ENCODE results near the gene DSCAM. TPM values are rescaled to one million over a fixed set of nuclear protein-coding genes. Genes with fewer than 3 reads are reported as not detected.

Gene DSCAM
- total RNA-seq, 2 experiments from 2014 or later = not detected

GRCh38 chr21:40128891-40129290 lies 718.1 kb downstream of the DSCAM start:
- Mint-ChIP-seq H3K36me3 (no peaks in the 10 kb centered on the region), H3K27me3 (no peaks in the 10 kb centered on the region), H3K27ac (no peak overlapping the region), H3K4me3 (no peak overlapping the region), H3K9me3 (peaks cover 9% of the 10 kb centered on the region), H3K4me1 (ENCODE audit: low read depth) (no peaks in the 10 kb centered on the region)
- ChIA-PET POLR2A (no interaction called here), CTCF (no interaction called here)
- no peak for DNase-seq
- intact Hi-C loops (cut with micrococcal nuclease) = no loop called here

GRCh38 chr21:40120940-40121575 lies 725.9 kb downstream of the DSCAM start:
- peaks cover 15% of the 10 kb centered on the region for H3K9me3 Mint-ChIP-seq
- no peaks in the 10 kb centered on the region for H3K4me1 Mint-ChIP-seq (ENCODE audit: low read depth)
- no peaks in the 10 kb centered on the region for H3K36me3 Mint-ChIP-seq
- ChIA-PET POLR2A (no interaction called here), CTCF (interaction anchor here (0.6 to 0.9 kb wide), 2 partner anchors 23 to 140 kb away, joined by 3 read pairs; no protein-coding TSS in a partner anchor)
- H3K27ac Mint-ChIP-seq = no peak overlapping the region
- no peak for DNase-seq
- H3K27me3 Mint-ChIP-seq = no peaks in the 10 kb centered on the region
- H3K4me3 Mint-ChIP-seq = no peak overlapping the region
- intact Hi-C loops (cut with micrococcal nuclease) = no loop called here

- intact Hi-C loops (cut with micrococcal nuclease) = no loop called here
- Mint-ChIP-seq H3K4me1 (ENCODE audit: low read depth) (no peaks in the 10 kb centered on the region), H3K27me3 (no peaks in the 10 kb centered on the region), H3K36me3 (no peaks in the 10 kb centered on the region), H3K9me3 (peaks cover 22% of the 10 kb centered on the region), H3K4me3 (no peak overlapping the region), H3K27ac (no peak overlapping the region)
- POLR2A ChIA-PET = no interaction called here
- CTCF ChIA-PET = no interaction called here
- no peak for DNase-seq
These were observed 728.4 kb downstream of the DSCAM start for GRCh38 chr21:40118527-40118926.

GRCh38 chr21:40117236-40117635 lies 729.7 kb downstream of the DSCAM start:
- Mint-ChIP-seq H3K4me3 (no peak overlapping the region), H3K27me3 (no peaks in the 10 kb centered on the region), H3K4me1 (ENCODE audit: low read depth) (no peaks in the 10 kb centered on the region), H3K27ac (no peak overlapping the region), H3K9me3 (peaks cover 22% of the 10 kb centered on the region), H3K36me3 (no peaks in the 10 kb centered on the region)
- intact Hi-C loops (cut with micrococcal nuclease) = no loop called here
- no peak for DNase-seq
- POLR2A ChIA-PET = no interaction called here
- CTCF ChIA-PET = no interaction called here

GRCh38 chr21:40115775-40116174 lies 731.2 kb downstream of the DSCAM start:
- Mint-ChIP-seq H3K36me3 (no peaks in the 10 kb centered on the region), H3K27ac (no peak overlapping the region), H3K9me3 (peaks cover 22% of the 10 kb centered on the region), H3K27me3 (no peaks in the 10 kb centered on the region), H3K4me3 (no peak overlapping the region), H3K4me1 (ENCODE audit: low read depth) (no peaks in the 10 kb centered on the region)
- CTCF ChIA-PET = no interaction called here
- intact Hi-C loops (cut with micrococcal nuclease) = no loop called here
- POLR2A ChIA-PET = no interaction called here
- no peak for DNase-seq

GRCh38 chr21:40102682-40103081 lies 744.3 kb downstream of the DSCAM start:
- Mint-ChIP-seq H3K4me1 (ENCODE audit: low read depth) (no peaks in the 10 kb centered on the region), H3K4me3 (no peak overlapping the region), H3K27me3 (no peaks in the 10 kb centered on the region), H3K27ac (no peak overlapping the region), H3K9me3 (peaks cover 11% of the 10 kb centered on the region), H3K36me3 (no peaks in the 10 kb centered on the region)
- ChIA-PET POLR2A (no interaction called here), CTCF (no interaction called here)
- intact Hi-C loops (cut with micrococcal nuclease) = no loop called here
- DNase-seq = no peak

GRCh38 chr21:40099809-40100208 lies 747.1 kb downstream of the DSCAM start:
- H3K9me3 Mint-ChIP-seq = peaks cover 4% of the 10 kb centered on the region
- no peak for DNase-seq
- H3K4me1 Mint-ChIP-seq (ENCODE audit: low read depth) = no peaks in the 10 kb centered on the region
- H3K27me3 Mint-ChIP-seq = no peaks in the 10 kb centered on the region
- no peak overlapping the region for H3K4me3 Mint-ChIP-seq
- no peaks in the 10 kb centered on the region for H3K36me3 Mint-ChIP-seq
- POLR2A ChIA-PET = no interaction called here
- no peak overlapping the region for H3K27ac Mint-ChIP-seq
- CTCF ChIA-PET = no interaction called here
- intact Hi-C loops (cut with micrococcal nuclease) = no loop called here

- intact Hi-C loops (cut with micrococcal nuclease) = no loop called here
- ChIA-PET POLR2A (no interaction called here), CTCF (no interaction called here)
- DNase-seq = no peak
- H3K9me3 Mint-ChIP-seq = peaks cover 5% of the 10 kb centered on the region
- H3K4me3 Mint-ChIP-seq = no peak overlapping the region
- no peaks in the 10 kb centered on the region for H3K4me1 Mint-ChIP-seq (ENCODE audit: low read depth)
- no peaks in the 10 kb centered on the region for H3K36me3 Mint-ChIP-seq
- H3K27ac Mint-ChIP-seq = no peak overlapping the region
- H3K27me3 Mint-ChIP-seq = no peaks in the 10 kb centered on the region
These were observed 751.5 kb downstream of the DSCAM start for GRCh38 chr21:40095477-40095876.

GRCh38 chr21:40080385-40080784 lies 766.6 kb downstream of the DSCAM start:
- ChIA-PET CTCF (no interaction called here), POLR2A (no interaction called here)
- Mint-ChIP-seq H3K9me3 (peaks cover 2% of the 10 kb centered on the region), H3K27me3 (no peaks in the 10 kb centered on the region), H3K4me3 (no peak overlapping the region), H3K36me3 (no peaks in the 10 kb centered on the region), H3K4me1 (ENCODE audit: low read depth) (no peaks in the 10 kb centered on the region), H3K27ac (no peak overlapping the region)
- intact Hi-C loops (cut with micrococcal nuclease) = no loop called here
- no peak for DNase-seq

- no peaks in the 10 kb centered on the region for H3K36me3 Mint-ChIP-seq
- no peak overlapping the region for H3K27ac Mint-ChIP-seq
- intact Hi-C loops (cut with micrococcal nuclease) = no loop called here
- no peaks in the 10 kb centered on the region for H3K4me1 Mint-ChIP-seq (ENCODE audit: low read depth)
- POLR2A ChIA-PET = no interaction called here
- H3K9me3 Mint-ChIP-seq = peaks cover 3% of the 10 kb centered on the region
- no peak overlapping the region for H3K4me3 Mint-ChIP-seq
- no peak for DNase-seq
- CTCF ChIA-PET = no interaction called here
- H3K27me3 Mint-ChIP-seq = no peaks in the 10 kb centered on the region
These were observed 772.2 kb downstream of the DSCAM start for GRCh38 chr21:40074710-40075109.

- POLR2A ChIA-PET = no interaction called here
- no peaks in the 10 kb centered on the region for H3K36me3 Mint-ChIP-seq
- no peak for DNase-seq
- CTCF ChIA-PET = no interaction called here
- no peaks in the 10 kb centered on the region for H3K4me1 Mint-ChIP-seq (ENCODE audit: low read depth)
- intact Hi-C loops (cut with micrococcal nuclease) = no loop called here
- no peaks in the 10 kb centered on the region for H3K27me3 Mint-ChIP-seq
- no peak overlapping the region for H3K4me3 Mint-ChIP-seq
- H3K27ac Mint-ChIP-seq = no peak overlapping the region
- peaks cover 3% of the 10 kb centered on the region for H3K9me3 Mint-ChIP-seq
These were observed 772.8 kb downstream of the DSCAM start for GRCh38 chr21:40074198-40074597.

- no peak for DNase-seq
- intact Hi-C loops (cut with micrococcal nuclease) = no loop called here
- Mint-ChIP-seq H3K27me3 (no peaks in the 10 kb centered on the region), H3K4me3 (no peak overlapping the region), H3K27ac (no peak overlapping the region), H3K9me3 (peaks cover 3% of the 10 kb centered on the region), H3K36me3 (no peaks in the 10 kb centered on the region), H3K4me1 (ENCODE audit: low read depth) (no peaks in the 10 kb centered on the region)
- CTCF ChIA-PET = no interaction called here
- POLR2A ChIA-PET = no interaction called here
These were observed 773.3 kb downstream of the DSCAM start for GRCh38 chr21:40073642-40074041.

- Mint-ChIP-seq H3K4me1 (ENCODE audit: low read depth) (no peaks in the 10 kb centered on the region), H3K4me3 (no peak overlapping the region), H3K36me3 (no peaks in the 10 kb centered on the region), H3K9me3 (peaks cover 3% of the 10 kb centered on the region), H3K27me3 (no peaks in the 10 kb centered on the region), H3K27ac (no peak overlapping the region)
- intact Hi-C loops (cut with micrococcal nuclease) = no loop called here
- no peak for DNase-seq
- ChIA-PET CTCF (no interaction called here), POLR2A (no interaction called here)
These were observed 776.1 kb downstream of the DSCAM start for GRCh38 chr21:40070871-40071270.

GRCh38 chr21:40067751-40068150 lies 779.2 kb downstream of the DSCAM start:
- H3K4me1 Mint-ChIP-seq (ENCODE audit: low read depth) = no peaks in the 10 kb centered on the region
- intact Hi-C loops (cut with micrococcal nuclease) = no loop called here
- POLR2A ChIA-PET = no interaction called here

More at GRCh38 chr21:40067751-40068150, 779.2 kb downstream of the DSCAM start:
- DNase-seq = no peak
- CTCF ChIA-PET = no interaction called here
- Mint-ChIP-seq H3K9me3 (peaks cover under 1% of the 10 kb centered on the region), H3K27ac (no peak overlapping the region), H3K4me3 (no peak overlapping the region), H3K36me3 (no peaks in the 10 kb centered on the region), H3K27me3 (no peaks in the 10 kb centered on the region)

Measured in activated CD4-positive, alpha-beta memory T cell treated with anti-CD3 and anti-CD28 coated beads for 36 hours (primary cell).